ENCODE results near the gene MESP2.

MESP2 gene, protein sequence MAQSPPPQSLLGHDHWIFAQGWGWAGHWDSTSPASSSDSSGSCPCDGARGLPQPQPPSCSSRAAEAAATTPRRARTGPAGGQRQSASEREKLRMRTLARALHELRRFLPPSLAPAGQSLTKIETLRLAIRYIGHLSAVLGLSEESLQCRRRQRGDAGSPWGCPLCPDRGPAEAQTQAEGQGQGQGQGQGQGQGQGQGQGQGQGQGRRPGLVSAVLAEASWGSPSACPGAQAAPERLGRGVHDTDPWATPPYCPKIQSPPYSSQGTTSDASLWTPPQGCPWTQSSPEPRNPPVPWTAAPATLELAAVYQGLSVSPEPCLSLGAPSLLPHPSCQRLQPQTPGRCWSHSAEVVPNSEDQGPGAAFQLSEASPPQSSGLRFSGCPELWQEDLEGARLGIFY

DNA sequence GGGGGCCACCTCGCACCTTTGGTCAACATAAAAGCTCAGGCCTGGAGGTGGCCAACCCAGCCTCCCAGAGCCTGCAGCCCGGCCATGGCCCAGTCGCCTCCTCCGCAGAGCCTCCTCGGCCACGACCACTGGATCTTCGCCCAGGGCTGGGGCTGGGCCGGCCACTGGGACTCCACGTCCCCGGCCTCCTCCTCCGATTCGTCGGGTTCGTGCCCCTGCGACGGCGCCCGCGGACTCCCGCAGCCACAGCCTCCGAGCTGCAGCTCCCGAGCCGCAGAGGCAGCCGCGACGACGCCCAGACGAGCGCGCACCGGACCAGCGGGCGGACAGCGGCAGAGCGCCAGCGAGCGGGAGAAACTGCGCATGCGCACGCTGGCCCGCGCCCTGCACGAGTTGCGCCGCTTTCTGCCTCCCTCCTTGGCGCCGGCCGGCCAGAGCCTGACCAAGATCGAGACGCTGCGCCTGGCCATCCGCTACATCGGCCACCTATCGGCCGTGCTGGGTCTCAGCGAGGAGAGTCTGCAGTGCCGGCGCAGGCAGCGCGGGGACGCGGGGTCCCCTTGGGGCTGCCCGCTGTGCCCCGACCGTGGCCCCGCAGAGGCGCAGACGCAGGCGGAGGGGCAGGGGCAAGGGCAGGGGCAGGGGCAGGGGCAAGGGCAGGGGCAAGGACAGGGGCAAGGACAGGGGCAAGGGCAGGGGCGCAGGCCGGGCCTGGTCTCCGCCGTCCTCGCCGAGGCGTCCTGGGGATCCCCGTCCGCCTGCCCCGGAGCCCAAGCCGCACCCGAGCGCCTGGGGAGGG lies at the start of gene MESP2:
MESP2 (plus strand) TSS at position 59 of the 799 bp plus-strand sequence; CDS start at position 85, 26 bp downstream.
- H3K27ac ChIP-seq (ENCODE audit: low read length): no peak within 1 kb of the TSS
- peak within 1 kb of the TSS; percentile 86 for H3K4me2 ChIP-seq (ENCODE audit: low read depth, low read length)
- H3F3A ChIP-seq (ENCODE audit: insufficient read depth, low read length): peaks cover 13% of the 10 kb centered on the region
- no peaks in the 10 kb centered on the region for H3K9me2 ChIP-seq (replicated peaks; ENCODE audit: insufficient read depth, low read length)
- peak; percentile 79 for DNase-seq
- TF ChIP-seq, protein P1, sequence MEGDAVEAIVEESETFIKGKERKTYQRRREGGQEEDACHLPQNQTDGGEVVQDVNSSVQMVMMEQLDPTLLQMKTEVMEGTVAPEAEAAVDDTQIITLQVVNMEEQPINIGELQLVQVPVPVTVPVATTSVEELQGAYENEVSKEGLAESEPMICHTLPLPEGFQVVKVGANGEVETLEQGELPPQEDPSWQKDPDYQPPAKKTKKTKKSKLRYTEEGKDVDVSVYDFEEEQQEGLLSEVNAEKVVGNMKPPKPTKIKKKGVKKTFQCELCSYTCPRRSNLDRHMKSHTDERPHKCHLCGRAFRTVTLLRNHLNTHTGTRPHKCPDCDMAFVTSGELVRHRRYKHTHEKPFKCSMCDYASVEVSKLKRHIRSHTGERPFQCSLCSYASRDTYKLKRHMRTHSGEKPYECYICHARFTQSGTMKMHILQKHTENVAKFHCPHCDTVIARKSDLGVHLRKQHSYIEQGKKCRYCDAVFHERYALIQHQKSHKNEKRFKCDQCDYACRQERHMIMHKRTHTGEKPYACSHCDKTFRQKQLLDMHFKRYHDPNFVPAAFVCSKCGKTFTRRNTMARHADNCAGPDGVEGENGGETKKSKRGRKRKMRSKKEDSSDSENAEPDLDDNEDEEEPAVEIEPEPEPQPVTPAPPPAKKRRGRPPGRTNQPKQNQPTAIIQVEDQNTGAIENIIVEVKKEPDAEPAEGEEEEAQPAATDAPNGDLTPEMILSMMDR (IDR thresholded peaks at IDR 0.05; ENCODE audit: low read length): no peak
- no peak for TF ChIP-seq EZH2phosphoT487 (IDR thresholded peaks at IDR 0.05; ENCODE audit: low read length)
- TF ChIP-seq EZH2 (optimal IDR thresholded peaks at IDR 0.05; ENCODE audit: low read depth, low read length): no peak
- H3K79me2 ChIP-seq (ENCODE audit: low read length): no peaks in the 10 kb centered on the region
- H3K9me3 ChIP-seq (replicated peaks; ENCODE audit: insufficient read depth, low read length): no peaks in the 10 kb centered on the region
- peaks cover 27% of the 10 kb centered on the region for H3K4me1 ChIP-seq (ENCODE audit: low read length)
- H4K20me1 ChIP-seq (ENCODE audit: insufficient read depth, low read length): no peaks in the 10 kb centered on the region
- peak within 1 kb of the TSS; percentile 52 for H3K4me3 ChIP-seq (ENCODE audit: low read length)
- peak within 1 kb of the TSS; percentile 85 for H2AFZ ChIP-seq (ENCODE audit: low read length)
- peak within 1 kb of the TSS; percentile 43; the same call in 1 of the 2 replicates for H3K9ac ChIP-seq (ENCODE audit: low read length)
- H3K27me3 ChIP-seq (replicated peaks; ENCODE audit: insufficient read depth, low read length): no peaks in the 10 kb centered on the region
- no peaks in the 10 kb centered on the region for H3K36me3 ChIP-seq (replicated peaks; ENCODE audit: insufficient read depth, low read length)

DNA sequence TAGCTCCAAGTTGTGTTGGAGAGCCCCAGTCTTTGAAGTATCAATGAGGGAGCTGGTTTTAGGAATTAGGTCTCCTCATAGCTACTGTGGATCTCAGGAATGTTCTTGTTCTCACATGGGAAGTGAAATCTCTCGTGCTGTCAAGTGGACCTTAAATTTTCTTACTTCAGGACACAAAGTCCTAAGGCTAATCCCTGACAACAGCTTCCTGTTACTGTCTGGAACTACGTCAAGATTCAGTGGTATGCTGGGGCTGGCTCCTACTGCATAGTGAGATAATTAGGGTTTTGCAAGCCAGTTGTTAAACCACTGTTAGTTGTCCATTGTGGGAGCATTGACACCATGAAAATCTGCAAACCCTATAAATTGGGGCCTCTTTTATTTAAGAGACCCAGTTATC lies 47.9 kb upstream of the MESP2 start:
- H3K4me1 ChIP-seq (ENCODE audit: low read length): no peaks in the 10 kb centered on the region
- no peaks in the 10 kb centered on the region for H3K79me2 ChIP-seq (ENCODE audit: low read length)
- no peak for TF ChIP-seq EZH2phosphoT487 (IDR thresholded peaks at IDR 0.05; ENCODE audit: low read length)
- TF ChIP-seq, protein P1 (IDR thresholded peaks at IDR 0.05; ENCODE audit: low read length): no peak
- no peak for TF ChIP-seq EZH2 (optimal IDR thresholded peaks at IDR 0.05; ENCODE audit: low read depth, low read length)
- H2AFZ ChIP-seq (ENCODE audit: low read length): no peak overlapping the region
- no peaks in the 10 kb centered on the region for H4K20me1 ChIP-seq (ENCODE audit: insufficient read depth, low read length)
- H3K4me3 ChIP-seq (ENCODE audit: low read length): no peak overlapping the region
- no peak overlapping the region for H3K4me2 ChIP-seq (ENCODE audit: low read depth, low read length)
- no peaks in the 10 kb centered on the region for H3K27me3 ChIP-seq (replicated peaks; ENCODE audit: insufficient read depth, low read length)
- no peak overlapping the region for H3K9ac ChIP-seq (ENCODE audit: low read length)
- no peak overlapping the region for H3K27ac ChIP-seq (ENCODE audit: low read length)
- H3K9me3 ChIP-seq (replicated peaks; ENCODE audit: insufficient read depth, low read length): no peaks in the 10 kb centered on the region
- no peak for DNase-seq
- H3F3A ChIP-seq (ENCODE audit: insufficient read depth, low read length): no peaks in the 10 kb centered on the region
- H3K36me3 ChIP-seq (replicated peaks; ENCODE audit: insufficient read depth, low read length): no peaks in the 10 kb centered on the region
- no peaks in the 10 kb centered on the region for H3K9me2 ChIP-seq (replicated peaks; ENCODE audit: insufficient read depth, low read length)

DNA sequence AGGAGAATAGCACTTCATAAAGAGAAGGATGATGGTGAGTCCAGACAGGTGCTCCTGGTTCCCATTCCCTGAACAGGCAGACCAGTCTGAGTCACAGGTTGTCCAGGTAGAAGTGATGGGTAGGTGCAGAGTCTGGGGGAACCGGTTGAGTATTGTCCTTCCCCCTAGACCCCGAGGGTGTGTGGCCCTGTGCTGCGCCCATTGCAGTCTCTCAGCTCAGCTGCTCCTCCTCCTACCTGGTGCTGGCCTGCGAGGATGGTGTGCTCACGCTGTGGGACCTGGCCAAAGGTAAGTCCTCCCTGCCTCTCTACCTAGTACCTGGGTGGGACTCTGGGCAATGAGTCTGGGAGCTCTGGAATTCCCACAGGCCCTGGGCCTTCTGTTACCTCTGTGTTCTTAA lies 44.9 kb upstream of the MESP2 start:
- Histone ChIP-seq H3K79me2 (ENCODE audit: low read length) (no peaks in the 10 kb centered on the region), H2AFZ (ENCODE audit: low read length) (no peak overlapping the region), H4K20me1 (ENCODE audit: insufficient read depth, low read length) (no peaks in the 10 kb centered on the region), H3K4me1 (ENCODE audit: low read length) (no peaks in the 10 kb centered on the region), H3K27me3 (replicated peaks; ENCODE audit: insufficient read depth, low read length) (no peaks in the 10 kb centered on the region), H3F3A (ENCODE audit: insufficient read depth, low read length) (no peaks in the 10 kb centered on the region), H3K9me2 (replicated peaks; ENCODE audit: insufficient read depth, low read length) (no peaks in the 10 kb centered on the region), H3K9me3 (replicated peaks; ENCODE audit: insufficient read depth, low read length) (no peaks in the 10 kb centered on the region), H3K4me3 (ENCODE audit: low read length) (no peak overlapping the region), H3K9ac (ENCODE audit: low read length) (no peak overlapping the region), H3K4me2 (ENCODE audit: low read depth, low read length) (no peak overlapping the region), H3K27ac (ENCODE audit: low read length) (no peak overlapping the region), H3K36me3 (replicated peaks; ENCODE audit: insufficient read depth, low read length) (no peaks in the 10 kb centered on the region)
- no peak for DNase-seq
- TF ChIP-seq EZH2phosphoT487 (IDR thresholded peaks at IDR 0.05; ENCODE audit: low read length): no peak
- TF ChIP-seq, protein P1 (IDR thresholded peaks at IDR 0.05; ENCODE audit: low read length): no peak
- TF ChIP-seq EZH2 (optimal IDR thresholded peaks at IDR 0.05; ENCODE audit: low read depth, low read length): no peak
